ENCODE results near the gene MBD6. TPM values are rescaled to one million over a fixed set of nuclear protein-coding genes. Genes with fewer than 3 reads are reported as not detected.
A peak's percentile ranks its signal among the peaks of the same experiment; 100 is the strongest.

MBD6 gene
- total and polyA plus RNA-seq, 2 of the 13 experiments (the other 11 are each of a cell fraction or from before 2014, with no cell fraction given), result 4.1 to 5.9 TPM

DNA sequence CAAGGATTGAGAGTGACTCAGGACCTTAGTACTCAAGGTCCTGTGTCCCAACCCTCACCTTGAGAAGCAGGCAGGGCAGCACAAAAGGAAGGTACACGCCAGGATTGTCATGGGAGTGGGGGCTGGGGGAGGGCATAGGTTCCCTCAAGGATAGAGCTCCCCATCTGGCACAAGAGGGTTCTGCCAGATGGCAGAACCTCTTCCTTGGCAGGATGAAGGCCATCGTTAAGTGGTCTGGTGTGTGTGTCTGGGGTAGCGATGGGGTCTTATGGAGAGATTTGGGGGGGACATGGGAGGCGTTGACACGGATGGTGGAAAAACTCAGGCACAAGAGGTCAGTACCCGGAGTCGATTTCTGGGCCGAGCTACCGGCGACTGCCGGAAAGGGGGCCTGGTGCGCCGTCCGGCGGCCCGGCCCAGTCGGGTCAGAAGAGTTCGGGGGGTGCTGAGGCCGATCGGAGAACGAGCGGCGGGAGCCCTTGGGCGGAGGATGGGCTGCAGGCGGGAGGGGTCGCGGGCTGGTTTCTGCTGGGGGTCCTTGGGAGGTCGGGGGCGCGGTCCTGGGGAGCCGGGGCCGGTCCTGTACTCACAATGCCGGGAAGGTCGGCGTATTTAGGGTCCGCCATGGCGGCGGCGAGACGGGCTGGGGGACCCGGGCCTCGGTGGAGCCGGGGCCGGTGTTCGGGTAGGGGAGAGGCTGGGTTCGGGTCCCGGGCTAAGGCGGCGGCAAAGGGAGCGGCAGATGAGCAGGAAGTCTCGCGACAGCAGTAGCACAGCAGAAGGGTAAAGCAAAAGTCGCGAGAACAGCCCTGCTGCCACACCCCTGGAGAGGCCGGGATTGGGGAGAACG is 24.0 kb downstream of the MBD6 start, which contains the start of gene DCTN2 (continued):
- TF ChIP-seq MLXIP (CRISPR knock-in tag; IDR thresholded peaks at IDR 0.05; ENCODE audit: borderline replicate concordance), result no peak
- TF ChIP-seq ATF7-NPFF (CRISPR knock-in tag; IDR thresholded peaks at IDR 0.05; ENCODE audit: low read depth), result no peak; the same call in none of the 2 replicates
- no peak for TF ChIP-seq ZNF724P (CRISPR knock-in tag; IDR thresholded peaks at IDR 0.05; ENCODE audit: borderline replicate concordance)
- TF ChIP-seq, protein P1, sequence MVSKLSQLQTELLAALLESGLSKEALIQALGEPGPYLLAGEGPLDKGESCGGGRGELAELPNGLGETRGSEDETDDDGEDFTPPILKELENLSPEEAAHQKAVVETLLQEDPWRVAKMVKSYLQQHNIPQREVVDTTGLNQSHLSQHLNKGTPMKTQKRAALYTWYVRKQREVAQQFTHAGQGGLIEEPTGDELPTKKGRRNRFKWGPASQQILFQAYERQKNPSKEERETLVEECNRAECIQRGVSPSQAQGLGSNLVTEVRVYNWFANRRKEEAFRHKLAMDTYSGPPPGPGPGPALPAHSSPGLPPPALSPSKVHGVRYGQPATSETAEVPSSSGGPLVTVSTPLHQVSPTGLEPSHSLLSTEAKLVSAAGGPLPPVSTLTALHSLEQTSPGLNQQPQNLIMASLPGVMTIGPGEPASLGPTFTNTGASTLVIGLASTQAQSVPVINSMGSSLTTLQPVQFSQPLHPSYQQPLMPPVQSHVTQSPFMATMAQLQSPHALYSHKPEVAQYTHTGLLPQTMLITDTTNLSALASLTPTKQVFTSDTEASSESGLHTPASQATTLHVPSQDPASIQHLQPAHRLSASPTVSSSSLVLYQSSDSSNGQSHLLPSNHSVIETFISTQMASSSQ (IDR thresholded peaks at IDR 0.05; ENCODE audit: low read depth), result no peak
- TF ChIP-seq, protein P1 (CRISPR knock-in tag; IDR thresholded peaks at IDR 0.05; ENCODE audit: borderline replicate concordance), result 0 out of 2 replicates have a peak, but pooled peaks have one; percentile 29
- no peak for TF ChIP-seq SAFB2 (CRISPR knock-in tag; IDR thresholded peaks at IDR 0.05; ENCODE audit: borderline replicate concordance, low read depth)
- TF ChIP-seq, protein P2, sequence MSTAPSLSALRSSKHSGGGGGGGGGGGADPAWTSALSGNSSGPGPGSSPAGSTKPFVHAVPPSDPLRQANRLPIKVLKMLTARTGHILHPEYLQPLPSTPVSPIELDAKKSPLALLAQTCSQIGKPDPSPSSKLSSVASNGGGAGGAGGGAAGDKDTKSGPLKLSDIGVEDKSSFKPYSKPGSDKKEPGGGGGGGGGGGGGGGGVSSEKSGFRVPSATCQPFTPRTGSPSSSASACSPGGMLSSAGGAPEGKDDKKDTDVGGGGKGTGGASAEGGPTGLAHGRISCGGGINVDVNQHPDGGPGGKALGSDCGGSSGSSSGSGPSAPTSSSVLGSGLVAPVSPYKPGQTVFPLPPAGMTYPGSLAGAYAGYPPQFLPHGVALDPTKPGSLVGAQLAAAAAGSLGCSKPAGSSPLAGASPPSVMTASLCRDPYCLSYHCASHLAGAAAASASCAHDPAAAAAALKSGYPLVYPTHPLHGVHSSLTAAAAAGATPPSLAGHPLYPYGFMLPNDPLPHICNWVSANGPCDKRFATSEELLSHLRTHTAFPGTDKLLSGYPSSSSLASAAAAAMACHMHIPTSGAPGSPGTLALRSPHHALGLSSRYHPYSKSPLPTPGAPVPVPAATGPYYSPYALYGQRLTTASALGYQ (CRISPR knock-in tag; IDR thresholded peaks at IDR 0.05), result no peak
- no peak for TF ChIP-seq BRD4 (CRISPR knock-in tag; IDR thresholded peaks at IDR 0.05)
- no peak; the same call in 1 of the 2 replicates for TF ChIP-seq DMAP1 (CRISPR knock-in tag; IDR thresholded peaks at IDR 0.05)
- TF ChIP-seq AKNA (CRISPR knock-in tag; IDR thresholded peaks at IDR 0.05; ENCODE audit: borderline replicate concordance), result no peak
- no peak for TF ChIP-seq NR1H2 (CRISPR knock-in tag; IDR thresholded peaks at IDR 0.05; ENCODE audit: borderline replicate concordance, low read depth)
- TF ChIP-seq ZNF720 (CRISPR knock-in tag; IDR thresholded peaks at IDR 0.05), result no peak
- no peak for TF ChIP-seq ZNF672 (CRISPR knock-in tag; IDR thresholded peaks at IDR 0.05)
- no peak for TF ChIP-seq PCBP2 (optimal IDR thresholded peaks at IDR 0.05; ENCODE audit: low read depth, low read length, poor library complexity, severe bottlenecking)

Data from HepG2 (cell line).